Stimulated activated CD4-positive, alpha-beta T cell treated with anti-CD3 and anti-CD28 coated beads, Interleukin-2, amount 100 ng/mL, for 48 hours (primary cell): ENCODE results near the gene PODN.

ENCODE experiments used
- DNase-seq, 2 donors: peaks; one replicate each; pipeline ENCODE4 v3.0.0-alpha.2; 2020

The PODN gene

GRCh38 chr1:53116933-53117600 is 55.1 kb downstream of the PODN start:
- DNase-seq, result no peak

GRCh38 chr1:53117836-53118235 is 55.8 kb downstream of the PODN start:
- DNase-seq, result no peak

GRCh38 chr1:53120659-53121058 is 58.6 kb downstream of the PODN start:
- no peak for DNase-seq

GRCh38 chr1:53121319-53122172 is 59.5 kb downstream of the PODN start:
- no peak for DNase-seq

- DNase-seq, result no peak
Measured at GRCh38 chr1:53122201-53122885, 60.3 kb downstream of the PODN start.

- DNase-seq, result no peak
Measured at GRCh38 chr1:53122961-53123413, 61.0 kb downstream of the PODN start.

- DNase-seq, result no peak
Measured at GRCh38 chr1:53123453-53124140, 61.6 kb downstream of the PODN start.

- DNase-seq, result no peak
Measured at GRCh38 chr1:53125122-53125521, 63.1 kb downstream of the PODN start.

- no peak for DNase-seq
Measured at GRCh38 chr1:53125623-53126360, 63.8 kb downstream of the PODN start.

GRCh38 chr1:53126495-53126894 is 64.5 kb downstream of the PODN start:
- no peak for DNase-seq

GRCh38 chr1:53127546-53127945 is 65.5 kb downstream of the PODN start:
- DNase-seq, result no peak

GRCh38 chr1:53128401-53128800 is 66.4 kb downstream of the PODN start:
- no peak for DNase-seq

- no peak for DNase-seq
Measured at GRCh38 chr1:53129891-53130597, 68.0 kb downstream of the PODN start.

GRCh38 chr1:53130598-53130877 is 68.5 kb downstream of the PODN start:
- DNase-seq, result no peak

- no peak for DNase-seq
Measured at GRCh38 chr1:53130878-53131589, 69.0 kb downstream of the PODN start.

GRCh38 chr1:53131590-53131938 is 69.6 kb downstream of the PODN start:
- DNase-seq, result no peak

- DNase-seq, result no peak
Measured at GRCh38 chr1:53132176-53132575, 70.2 kb downstream of the PODN start.

- no peak for DNase-seq
Measured at GRCh38 chr1:53133261-53134041, 71.4 kb downstream of the PODN start.

GRCh38 chr1:53134042-53134485 is 72.1 kb downstream of the PODN start:
- no peak for DNase-seq
